K562 (cell line): Measurements from ENCODE around the gene LMAN2. TPM values are rescaled to one million over a fixed set of nuclear protein-coding genes. Genes with fewer than 3 reads are reported as not detected.

Experiments used
- ATAC-seq: fragments of 200-7000 bp; cut with Tn5 transposase; 3 replicates; pipeline ENCODE4 v1.9.1; 2020; ENCODE audit warnings: moderate library complexity
- BruUV-seq: library from RNA; stranded (reverse); fragments of 400-500 nt; replicated peaks from 2 replicates; lab custom pipeline; 2021; lab: Mats Ljungman, UMichigan
- CTCF ChIA-PET: fragments of 300-600 bp; formaldehyde crosslinking; extraction: SDS; loops from one replicate; lab custom pipeline; 2021; ENCODE audit warnings: low intra/inter-chr PET ratio; lab: Yijun Ruan, JAX
- POLR2A ChIA-PET: fragments of 300-600, 350-650 bp; sonication (Branson Sonifier 250); formaldehyde crosslinking; extraction: SDS; loops from one replicate; lab custom pipeline; 2021; ENCODE audit warnings: antibody characterized with exemption, inconsistent platforms; lab: Yijun Ruan, JAX
- DNase-seq, 4 experiments: peaks; one replicate each; pipeline versions ENCODE4 v3.0.0 to v3.0.0-alpha.2; 2011 to 2018; ENCODE audit warnings: low spot score in 3 of 4, mixed read lengths in 3 of 4; ENCODE audit errors: extremely low read depth in 1 of 4
- FAIRE-seq: peaks from 2 replicates; lab custom pipeline; 2011; peaks lifted over from hg19 to GRCh38; lab: Jason Lieb, UNC
- H2AFZ ChIP-seq: 2 replicates; pipeline ENCODE4 v1.6.0; 2011; ENCODE audit warnings: low read depth, low read length, control low read depth, inconsistent platforms
- H3K27ac ChIP-seq: fragments of 200-600 bp; 3 replicates; pipeline ENCODE4 v1.8.0; 2011; ENCODE audit warnings: low read depth, mild to moderate bottlenecking, control low read depth, inconsistent platforms, low read length, moderate library complexity, mixed read lengths; ENCODE audit errors: extremely low read depth
- H3K27me3 ChIP-seq, 2 experiments: fragments of 300-600 bp in 1 of 2; 2 replicates in 1 of 2; 3 replicates in 1 of 2; pipeline versions ENCODE4 v1.6.0 to v1.8.0; 2011; ENCODE audit warnings: inconsistent platforms in 2 of 2, low read length in 2 of 2, mild to moderate bottlenecking in 1 of 2, mixed read lengths in 1 of 2, moderate library complexity in 1 of 2; ENCODE audit not compliant: control insufficient read depth in 2 of 2, insufficient read depth in 2 of 2
- H3K36me3 ChIP-seq: fragments of 300-600 bp; 3 replicates; pipeline ENCODE4 v1.8.0; 2011; ENCODE audit warnings: mild to moderate bottlenecking, low read length, inconsistent platforms; ENCODE audit not compliant: control insufficient read depth, insufficient read depth
- H3K4me1 ChIP-seq, 2 experiments: fragments of 200-600 bp in 1 of 2; replicated peaks in 1 of 2; 2 replicates in 1 of 2; 3 replicates in 1 of 2; pipeline versions ENCODE4 v1.5.1 to v1.8.0; 2011; ENCODE audit warnings: inconsistent platforms in 2 of 2, low read length in 2 of 2, mild to moderate bottlenecking in 1 of 2, mixed read lengths in 1 of 2, moderate library complexity in 1 of 2; ENCODE audit not compliant: control insufficient read depth in 2 of 2, insufficient read depth in 2 of 2
- H3K4me2 ChIP-seq: 2 replicates; pipeline ENCODE4 v1.6.1; 2011; ENCODE audit warnings: low read length, control low read depth, inconsistent platforms, mixed read lengths; ENCODE audit not compliant: insufficient read depth
- H3K4me3 ChIP-seq: fragments of 200-600 bp; sonication (generic), shearing (Covaris generic); 2 replicates; pipeline ENCODE4 v1.5.1; 2016; ENCODE audit warnings: control low read depth, inconsistent platforms
- H3K79me2 ChIP-seq: fragments of 200-600 bp; 3 replicates; pipeline ENCODE4 v1.8.0; 2011; ENCODE audit warnings: low read length, inconsistent platforms; ENCODE audit not compliant: control insufficient read depth, insufficient read depth
- H3K9ac ChIP-seq, 2 experiments: 2 replicates each; pipeline versions ENCODE4 v1.6.0 to v1.6.1; 2011; ENCODE audit warnings: low read depth in 2 of 2, low read length in 2 of 2, control low read depth in 1 of 2, inconsistent platforms in 1 of 2, mild to moderate bottlenecking in 1 of 2, mixed read lengths in 1 of 2; ENCODE audit not compliant: insufficient read depth in 1 of 2
- H3K9me1 ChIP-seq: one replicate; pipeline ENCODE4 v1.6.0; 2011; ENCODE audit warnings: inconsistent platforms, mild to moderate bottlenecking, low read length, moderate library complexity; ENCODE audit not compliant: control insufficient read depth, insufficient read depth
- H3K9me3 ChIP-seq: replicated peaks from 2 replicates; pipeline ENCODE4 v1.5.1; 2011; ENCODE audit warnings: low read depth, low read length, inconsistent platforms; ENCODE audit not compliant: control insufficient read depth, insufficient read depth
- H4K20me1 ChIP-seq: replicated peaks from 2 replicates; pipeline ENCODE4 v1.6.1; 2011; ENCODE audit warnings: low read length, inconsistent platforms, mixed read lengths; ENCODE audit not compliant: control insufficient read depth, insufficient read depth
- BRF1 ChIP-seq: IDR thresholded peaks from 3 replicates; pipeline ENCODE4 v1.6.1; 2011; ENCODE audit warnings: borderline replicate concordance, mild to moderate bottlenecking; ENCODE audit not compliant: insufficient read length; ENCODE audit errors: extremely low read depth
- CEBPG ChIP-seq, 3 experiments: fragments of 200-800 bp in 1 of 3; sonication (Bioruptor generic) in 1 of 3; sonication (generic) in 1 of 3; formaldehyde crosslinking in 1 of 3; IDR thresholded peaks in 2 of 3; conservative IDR thresholded peaks in 1 of 3; 2 replicates each; pipeline versions ENCODE4 v1.6.1 to v1.8.0; 2016 to 2022; ENCODE audit warnings: missing compliant biosample characterization in 2 of 3, missing genetic modification characterization in 2 of 3, mild to moderate bottlenecking in 1 of 3, missing genetic modification reagents in 1 of 3
- COPS2 ChIP-seq: fragments of 450-650 bp; conservative IDR thresholded peaks from 2 replicates; pipeline ENCODE4 v1.6.1; 2016; ENCODE audit warnings: mild to moderate bottlenecking, moderate library complexity
- CTBP1 ChIP-seq: fragments of 450-650 bp; IDR thresholded peaks from 2 replicates; pipeline ENCODE4 v1.6.1; 2016; ENCODE audit warnings: borderline replicate concordance
- FOXA3 ChIP-seq, 2 experiments: fragments of 450-650 bp in 1 of 2; sonication (generic) in 1 of 2; formaldehyde crosslinking; IDR thresholded peaks in 1 of 2; conservative IDR thresholded peaks in 1 of 2; 2 replicates each; pipeline versions ENCODE4 v1.4.0 to v1.8.0; 2020 to 2022; ENCODE audit warnings: mild to moderate bottlenecking in 2 of 2, missing genetic modification reagents in 1 of 2
- FOXJ2 ChIP-seq: fragments of 200-800 bp; sonication (Bioruptor generic); IDR thresholded peaks from 2 replicates; pipeline ENCODE4 v1.6.1; 2016; ENCODE audit warnings: missing genetic modification characterization, missing compliant biosample characterization
- GABPB1 ChIP-seq: sonication (generic); formaldehyde crosslinking; IDR thresholded peaks from 2 replicates; pipeline ENCODE4 v1.8.0; 2022; ENCODE audit warnings: mild to moderate bottlenecking, missing genetic modification reagents
- MCM7 ChIP-seq, 2 experiments: fragments of 450-650 bp; IDR thresholded peaks; 2 replicates each; pipeline ENCODE4 v1.6.1; 2016 to 2018
- NCOA6 ChIP-seq: fragments of 450-650 bp; IDR thresholded peaks from 2 replicates; pipeline ENCODE4 v1.6.1; 2017; ENCODE audit warnings: mild to moderate bottlenecking
- NFE2L1 ChIP-seq: fragments of 450-650 bp; IDR thresholded peaks from 2 replicates; pipeline ENCODE4 v1.6.1; 2016; ENCODE audit warnings: missing genetic modification characterization, low read depth, mild to moderate bottlenecking, missing compliant biosample characterization, moderate library complexity, borderline replicate concordance
- NR2C2 ChIP-seq, 2 experiments: fragments of 200-800 bp in 1 of 2; sonication (Bioruptor generic) in 1 of 2; sonication (generic) in 1 of 2; formaldehyde crosslinking in 1 of 2; IDR thresholded peaks; 2 replicates each; pipeline versions ENCODE4 v1.6.1 to v1.8.0; 2016 to 2022; ENCODE audit warnings: mild to moderate bottlenecking in 1 of 2, missing compliant biosample characterization in 1 of 2, missing genetic modification characterization in 1 of 2, missing genetic modification reagents in 1 of 2
- PRPF4 ChIP-seq: fragments of 200-400 bp; formaldehyde crosslinking; IDR thresholded peaks from one replicate; pipeline ENCODE4 v1.6.1; 2017; ENCODE audit warnings: low read length, low read depth, mild to moderate bottlenecking; ENCODE audit not compliant: insufficient read depth, poor library complexity, severe bottlenecking
- SAFB2 ChIP-seq: fragments of 200-400 bp; formaldehyde crosslinking; IDR thresholded peaks from 2 replicates; pipeline ENCODE4 v1.6.1; 2018; ENCODE audit warnings: borderline replicate concordance, low read length, low read depth, moderate library complexity; ENCODE audit not compliant: severe bottlenecking
- SREBF1 ChIP-seq: fragments of 150-350 bp; IDR thresholded peaks from 2 replicates; pipeline ENCODE4 v1.6.1; 2014; ENCODE audit warnings: antibody characterized with exemption, low read depth, low read length, borderline replicate concordance
- WGBS: fragments of 100-300 bp; shearing (Covaris generic); methylation state at CpG from one replicate; pipeline ENCODE4 v1.1.6; 2016; ENCODE audit warnings: low coverage, mixed read lengths; ENCODE audit not compliant: insufficient coverage; ENCODE audit errors: missing lambda C conversion rate; 5-methylcytosine and 5-hydroxymethylcytosine counted together
- in situ Hi-C: fragments of 300-500 bp; cut with MboI; formaldehyde crosslinking; loops from 4 replicates; pipeline ENCODE4 v1.15.0; 2018; ENCODE audit warnings: inconsistent platforms, mixed read lengths
- intact Hi-C: fragments of 100-400 bp; cut with micrococcal nuclease; formaldehyde crosslinking; loops from 2 replicates; pipeline ENCODE4 v1.14.2; 2022
- polyA plus RNA-seq, 8 experiments: library from polyadenylated mRNA; depleted of rRNA in 4 of 8; stranded (reverse) in 5 of 8; unstranded in 3 of 8; fragments of >200 nt; fragmentation: Nextera tagmentation in 2 of 8; fragmentation: Illumina TruSeq in 1 of 8; extraction: Ambion mirVana in 2 of 8; extraction: Trizol in 1 of 8; gene quantifications; 2 replicates each; pipeline versions ENCODE4 v1.2.1 to v1.2.3, GENCODE V29; 2011 to 2014; ENCODE audit warnings: inconsistent platforms in 1 of 8, missing spikeins in 1 of 8
- total RNA-seq, 7 experiments: library from RNA; depleted of rRNA in 6 of 7; stranded (reverse); fragments of >200 nt in 6 of 7; fragmentation: Illumina TruSeq in 2 of 7; extraction: Trizol in 2 of 7; gene quantifications; 2 replicates each; pipeline versions ENCODE4 v1.2.1 to v1.2.3, GENCODE V29; 2011 to 2021; ENCODE audit warnings: low replicate concordance in 1 of 7
- TF ChIP-seq, protein P1 (sequence below): sonication (generic); formaldehyde crosslinking; IDR thresholded peaks from 2 replicates; pipeline ENCODE4 v1.9.0; 2022; ENCODE audit warnings: mild to moderate bottlenecking, missing genetic modification reagents
- TF ChIP-seq, protein P2 (sequence below): sonication (generic); formaldehyde crosslinking; IDR thresholded peaks from 2 replicates; pipeline ENCODE4 v1.9.0; 2022; ENCODE audit warnings: mild to moderate bottlenecking, missing genetic modification reagents
- TF ChIP-seq, protein P3 (sequence below): fragments of 250-450 bp; sonication (Bioruptor Pico); IDR thresholded peaks from 2 replicates; pipeline ENCODE4 v1.8.0; 2021; ENCODE audit warnings: borderline replicate concordance, mild to moderate bottlenecking, moderate library complexity; ENCODE audit not compliant: poor library complexity, severe bottlenecking
- TF ChIP-seq, protein P4 (sequence below): sonication (generic); formaldehyde crosslinking; IDR thresholded peaks from 2 replicates; pipeline ENCODE4 v1.8.0; 2022; ENCODE audit warnings: mild to moderate bottlenecking, missing genetic modification reagents

LMAN2 gene
- total and polyA plus RNA-seq, 9 of the 15 experiments (the other 6 are each of a cell fraction or from before 2014, with no cell fraction given), result 2.7 to 254 (median 136) TPM

DNA sequence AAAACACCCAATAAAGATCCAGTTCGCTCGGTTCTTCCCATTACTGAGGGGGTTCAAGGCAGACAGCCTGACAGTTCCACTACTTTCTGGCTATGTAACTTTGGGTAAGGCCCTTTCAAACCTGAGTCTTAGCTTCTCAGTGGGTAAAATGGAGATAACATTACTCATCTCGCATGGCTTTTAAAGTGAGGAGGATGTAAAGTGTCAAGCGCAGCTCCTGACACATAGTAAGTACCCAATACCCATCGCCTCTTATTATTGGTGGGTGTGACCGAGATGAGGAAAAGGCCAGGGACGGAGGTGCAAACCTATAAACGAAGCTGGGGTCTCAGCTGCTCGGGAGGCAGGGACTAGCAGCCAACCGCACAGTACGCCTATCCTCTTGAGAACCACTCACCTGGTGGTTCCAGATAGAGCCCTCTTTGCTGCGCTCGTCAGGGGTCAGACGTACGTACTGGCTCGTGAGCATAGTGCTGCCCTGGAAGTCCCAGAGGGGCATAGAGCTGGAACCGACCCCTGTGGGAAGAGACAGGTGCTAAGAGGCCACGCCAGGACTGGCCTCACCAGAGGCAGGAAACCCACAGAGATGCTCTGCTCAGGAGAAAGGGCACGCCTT, 584 bp downstream of the LMAN2 start:
- peak in 1 of 4 experiments; percentile 25 for DNase-seq
- TSS peak; percentile 54 for BruUV-seq
- peak overlapping the region; percentile 96 for H2AFZ ChIP-seq
- peak overlapping the region; percentile 95 to 97 for H3K9ac ChIP-seq
- H3K9me1 ChIP-seq, result no peaks in the 10 kb centered on the region
- intact Hi-C loops, result no loop called here
- H3K79me2 ChIP-seq, result peaks cover 56% of the 10 kb centered on the region
- H3K4me2 ChIP-seq, result peak overlapping the region; percentile 96
- H3K4me3 ChIP-seq, result peak overlapping the region; percentile 81
- H4K20me1 ChIP-seq, result no peaks in the 10 kb centered on the region
- ChIA-PET CTCF (interaction anchor here (0.5 to 0.6 kb wide), 2 partner anchors 106 to 191 kb away, joined by 3 read pairs; no protein-coding TSS in a partner anchor), POLR2A (interaction anchor here (0.7 to 3.4 kb wide), 16 partner anchors 10 to 216 kb away, joined by 3 to 18 read pairs (median 4); partner anchors contain the start of genes PRELID1 and RAB24)
- under 1% methylated on average over 18 of the region's 19 CpGs for WGBS
- peak overlapping the region; percentile 95 for H3K27ac ChIP-seq
- H3K36me3 ChIP-seq, result peaks cover 36% of the 10 kb centered on the region
- in situ Hi-C loops, result no loop called here
- peak; percentile 22 for ATAC-seq
- no peaks in the 10 kb centered on the region for H3K27me3 ChIP-seq
- no peak for FAIRE-seq
- 0 out of 2 replicates have a peak, but pooled peaks cover 3% of the 10 kb centered on the region for H3K9me3 ChIP-seq
- peaks cover 17 to 24% of the 10 kb centered on the region in 2 experiments; a peak in 4 of 5 replicates for H3K4me1 ChIP-seq
- TF ChIP-seq SAFB2 (no peak), MCM7 (IDR thresholded peaks at IDR 0.05) (no peak), FOXA3 (CRISPR knock-in tag; conservative IDR thresholded peaks at IDR 0.05 in 1 of 2, IDR thresholded peaks at IDR 0.05 in 1 of 2) (0 out of 4 replicates have a peak, but pooled peaks of 1 of the 2 experiments have one; percentile 35), GABPB1 (CRISPR knock-in tag) (no peak), CTBP1 (no peak), NCOA6 (no peak), FOXJ2 (0 out of 2 replicates have a peak, but pooled peaks have one; percentile 6), SREBF1 (no peak), COPS2 (no peak), PRPF4 (no peak), NFE2L1 (tag) (no peak), NR2C2 (CRISPR knock-in tag; IDR thresholded peaks at IDR 0.05) (0 out of 2 replicates have a peak, but pooled peaks have one; percentile 19), NR2C2 (tag; IDR thresholded peaks at IDR 0.05) (no peak), BRF1 (no peak), CEBPG (CRISPR knock-in tag; IDR thresholded peaks at IDR 0.05) (no peak), CEBPG (tag; conservative IDR thresholded peaks at IDR 0.05 in 1 of 2, IDR thresholded peaks at IDR 0.05 in 1 of 2) (no peak)
- TF ChIP-seq, protein P1, sequence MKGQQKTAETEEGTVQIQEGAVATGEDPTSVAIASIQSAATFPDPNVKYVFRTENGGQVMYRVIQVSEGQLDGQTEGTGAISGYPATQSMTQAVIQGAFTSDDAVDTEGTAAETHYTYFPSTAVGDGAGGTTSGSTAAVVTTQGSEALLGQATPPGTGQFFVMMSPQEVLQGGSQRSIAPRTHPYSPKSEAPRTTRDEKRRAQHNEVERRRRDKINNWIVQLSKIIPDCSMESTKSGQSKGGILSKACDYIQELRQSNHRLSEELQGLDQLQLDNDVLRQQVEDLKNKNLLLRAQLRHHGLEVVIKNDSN (CRISPR knock-in tag), result peak; percentile 31; the same call in 1 of the 2 replicates
- TF ChIP-seq, protein P2, sequence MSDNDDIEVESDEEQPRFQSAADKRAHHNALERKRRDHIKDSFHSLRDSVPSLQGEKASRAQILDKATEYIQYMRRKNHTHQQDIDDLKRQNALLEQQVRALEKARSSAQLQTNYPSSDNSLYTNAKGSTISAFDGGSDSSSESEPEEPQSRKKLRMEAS (CRISPR knock-in tag), result peak; percentile 46; the same call in 1 of the 2 replicates
- TF ChIP-seq, protein P3, sequence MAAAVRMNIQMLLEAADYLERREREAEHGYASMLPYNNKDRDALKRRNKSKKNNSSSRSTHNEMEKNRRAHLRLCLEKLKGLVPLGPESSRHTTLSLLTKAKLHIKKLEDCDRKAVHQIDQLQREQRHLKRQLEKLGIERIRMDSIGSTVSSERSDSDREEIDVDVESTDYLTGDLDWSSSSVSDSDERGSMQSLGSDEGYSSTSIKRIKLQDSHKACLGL (CRISPR knock-in tag), result no peak
- TF ChIP-seq, protein P4, sequence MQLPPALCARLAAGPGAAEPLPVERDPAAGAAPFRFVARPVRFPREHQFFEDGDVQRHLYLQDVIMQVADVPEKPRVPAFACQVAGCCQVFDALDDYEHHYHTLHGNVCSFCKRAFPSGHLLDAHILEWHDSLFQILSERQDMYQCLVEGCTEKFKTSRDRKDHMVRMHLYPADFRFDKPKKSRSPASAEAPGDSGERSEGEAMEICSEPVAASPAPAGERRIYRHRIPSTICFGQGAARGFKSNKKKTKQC (CRISPR knock-in tag), result 0 out of 2 replicates have a peak, but pooled peaks have one; percentile 50
